Measurements from ENCODE around the gene REV3L. TPM values are rescaled to one million over a fixed set of nuclear protein-coding genes. Genes with fewer than 3 reads are reported as not detected.

REV3L gene
- total and polyA plus RNA-seq, 2 of the 8 experiments (the other 6 are each of a cell fraction or from before 2014, with no cell fraction given): 2.1 to 6.6 TPM

DNA sequence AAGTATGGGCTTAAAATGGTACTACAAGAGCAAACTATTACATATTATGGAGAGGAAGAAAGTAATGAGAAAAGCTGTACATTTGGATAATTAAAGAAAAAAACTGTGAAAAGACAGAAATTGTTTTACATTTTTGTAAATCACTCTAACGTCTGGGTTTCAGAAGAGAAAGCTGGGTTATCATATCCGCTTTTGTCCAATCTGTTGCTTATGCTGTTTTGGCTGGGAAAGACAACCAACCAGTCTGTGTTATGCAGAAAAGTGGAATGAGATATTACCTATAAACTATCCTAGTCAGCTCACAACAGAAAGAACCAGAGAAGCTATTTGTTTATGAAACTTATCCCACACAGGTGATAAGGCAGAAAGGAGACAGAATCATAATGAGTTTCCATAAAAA is 32.4 kb downstream of the REV3L start (continued):
- TF ChIP-seq KDM4A (IDR thresholded peaks at IDR 0.05; ENCODE audit: low read depth, low read length, severe bottlenecking) (no peak), NRF1 (IDR thresholded peaks at IDR 0.05; ENCODE audit: low read depth, low read length) (no peak), BCL11A (IDR thresholded peaks at IDR 0.05; ENCODE audit: low read depth in 2 of 2, low read length in 2 of 2) (no peak), KDM1A (IDR thresholded peaks at IDR 0.05; ENCODE audit: borderline replicate concordance, low read length) (no peak), CTBP2 (IDR thresholded peaks at IDR 0.05; ENCODE audit: borderline replicate concordance, insufficient read depth, insufficient read length, low read length) (no peak)

All from H1 (cell line).